Measurements from ENCODE around the gene PPP1R14B. TPM values are rescaled to one million over a fixed set of nuclear protein-coding genes. Genes with fewer than 3 reads are reported as not detected.

PPP1R14B gene
- polyA plus RNA-seq, 1 donor: 62.6 TPM

DNA sequence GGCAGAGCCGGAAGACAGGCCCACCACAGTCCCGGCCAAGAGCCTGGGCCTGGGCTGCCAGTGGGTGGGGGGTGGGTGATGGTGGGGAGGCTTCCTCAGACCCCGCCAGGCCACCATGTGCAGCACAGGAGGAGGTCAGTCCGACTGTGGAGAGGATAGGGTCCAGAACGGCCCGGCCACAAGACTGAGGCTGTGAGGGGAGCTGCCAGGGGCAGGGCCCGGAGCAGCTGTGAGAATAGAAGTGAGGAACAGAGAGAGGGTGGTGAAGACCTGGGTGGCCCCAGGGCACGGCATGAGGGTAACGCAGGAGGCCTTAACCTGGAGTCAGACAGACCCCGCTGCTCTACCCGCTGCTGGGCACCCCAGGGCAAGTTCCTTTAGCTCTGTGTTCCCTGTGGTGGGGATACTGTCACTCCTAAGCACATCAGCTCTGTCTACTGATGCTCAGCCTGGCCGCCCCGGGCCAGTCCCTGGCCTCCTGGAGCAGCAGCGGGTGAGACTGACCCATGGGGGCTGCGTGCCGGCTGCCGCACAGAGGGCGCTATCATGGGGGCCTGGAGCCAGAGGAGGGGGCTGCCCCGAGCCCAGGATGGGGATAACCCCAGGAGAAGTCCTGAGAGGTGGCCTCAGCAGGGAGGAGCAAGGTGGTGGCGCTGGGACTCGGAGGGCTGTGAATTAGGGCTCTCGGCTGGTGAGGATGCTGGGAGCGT is 38.5 kb downstream of the PPP1R14B start:
- no peaks in the 10 kb centered on the region for H3K9me3 ChIP-seq (ENCODE audit: control insufficient read depth, low read depth, low read length)
- H3K4me1 ChIP-seq (ENCODE audit: control insufficient read depth, insufficient read depth, low read length): peaks cover 25% of the 10 kb centered on the region
- peaks cover 36% of the 10 kb centered on the region for H3K36me3 ChIP-seq (ENCODE audit: control insufficient read depth, insufficient read depth, low read length)
- no peak for DNase-seq
- H3K4me3 ChIP-seq (ENCODE audit: low read length): no peak overlapping the region
- no CpG with 5 or more reads among the region's 23 CpGs for WGBS (ENCODE audit: insufficient coverage, low lambda C conversion rate)
- H3K27me3 ChIP-seq (ENCODE audit: control insufficient read depth, insufficient read depth, low read length): no peaks in the 10 kb centered on the region
- H3K27ac ChIP-seq (ENCODE audit: low read length): peak overlapping the region; percentile 15

DNA sequence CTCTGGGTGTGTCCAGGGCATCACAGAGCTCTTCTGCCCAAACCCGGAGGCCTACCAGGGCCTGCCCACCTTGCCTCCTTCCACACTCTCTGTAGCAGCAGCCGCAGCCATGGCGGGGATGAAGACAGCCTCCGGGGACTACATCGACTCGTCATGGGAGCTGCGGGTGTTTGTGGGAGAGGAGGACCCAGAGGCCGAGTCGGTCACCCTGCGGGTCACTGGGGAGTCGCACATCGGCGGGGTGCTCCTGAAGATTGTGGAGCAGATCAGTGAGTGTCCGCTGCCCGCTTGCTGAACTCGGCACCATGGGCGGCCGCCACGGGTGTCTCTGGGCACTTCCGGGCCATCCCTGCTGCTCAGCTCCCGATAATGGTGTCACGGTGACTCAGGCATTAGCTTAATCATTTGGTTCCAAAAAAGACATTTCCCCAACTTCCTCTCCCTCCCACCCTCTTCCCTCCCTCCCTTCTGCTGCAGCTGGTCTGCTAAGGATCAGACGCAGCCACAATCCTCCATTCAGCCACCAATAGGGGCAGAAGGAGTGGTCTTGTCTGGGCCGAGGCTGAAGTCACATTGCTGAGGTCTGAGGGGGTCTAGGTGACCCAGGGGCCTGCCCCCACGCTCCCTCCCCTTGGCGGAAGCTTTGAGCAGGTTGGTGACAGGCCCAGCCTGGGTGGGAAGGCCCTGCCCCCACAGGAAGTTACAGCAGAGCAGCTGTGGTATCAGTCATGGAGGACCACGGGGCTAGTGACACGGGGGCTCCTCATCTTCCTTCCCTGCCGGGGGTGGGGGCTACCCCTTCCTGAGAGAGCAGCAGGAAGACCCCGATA is 39.3 kb downstream of the PPP1R14B start:
- Histone ChIP-seq H3K27me3 (ENCODE audit: control insufficient read depth, insufficient read depth, low read length) (no peaks in the 10 kb centered on the region), H3K27ac (ENCODE audit: low read length) (peak overlapping the region; percentile 87), H3K4me1 (ENCODE audit: control insufficient read depth, insufficient read depth, low read length) (peaks cover 25% of the 10 kb centered on the region), H3K4me3 (ENCODE audit: low read length) (peak overlapping the region; percentile 43), H3K36me3 (ENCODE audit: control insufficient read depth, insufficient read depth, low read length) (peaks cover 44% of the 10 kb centered on the region), H3K9me3 (ENCODE audit: control insufficient read depth, low read depth, low read length) (no peaks in the 10 kb centered on the region)
- no CpG with 5 or more reads among the region's 30 CpGs for WGBS (ENCODE audit: insufficient coverage, low lambda C conversion rate)
- DNase-seq: peak; percentile 48 to 62

GRCh38 chr11:64206457-64207255 is 40.1 kb downstream of the PPP1R14B start, which contains the start of gene FERMT3:
TSS of gene FERMT3 (plus strand) at chr11:64206721. CDS start at chr11:64207365, 644 bp downstream.
- peak; percentile 86 to 95 for DNase-seq
- no CpG with 5 or more reads among the region's 27 CpGs for WGBS (ENCODE audit: insufficient coverage, low lambda C conversion rate)
- H3K4me1 ChIP-seq (ENCODE audit: control insufficient read depth, insufficient read depth, low read length): peaks cover 25% of the 10 kb centered on the region

GRCh38 chr11:64204464-64204989 is 42.2 kb downstream of the PPP1R14B start:
- Histone ChIP-seq H3K9me3 (ENCODE audit: control insufficient read depth, low read depth, low read length) (no peaks in the 10 kb centered on the region), H3K36me3 (ENCODE audit: control insufficient read depth, insufficient read depth, low read length) (peaks cover 56% of the 10 kb centered on the region), H3K4me1 (ENCODE audit: control insufficient read depth, insufficient read depth, low read length) (peaks cover 25% of the 10 kb centered on the region), H3K4me3 (ENCODE audit: low read length) (no peak overlapping the region), H3K27ac (ENCODE audit: low read length) (no peak overlapping the region), H3K27me3 (ENCODE audit: control insufficient read depth, insufficient read depth, low read length) (no peaks in the 10 kb centered on the region)
- WGBS (ENCODE audit: insufficient coverage, low lambda C conversion rate): no CpG with 5 or more reads among the region's 7 CpGs
- DNase-seq: peak; percentile 81 to 85

More at GRCh38 chr11:64206457-64207255, 40.1 kb downstream of the PPP1R14B start, which contains the start of gene FERMT3:
- Histone ChIP-seq H3K27ac (ENCODE audit: low read length) (peak within 1 kb of the TSS; percentile 87), H3K27me3 (ENCODE audit: control insufficient read depth, insufficient read depth, low read length) (no peaks in the 10 kb centered on the region), H3K9me3 (ENCODE audit: control insufficient read depth, low read depth, low read length) (no peaks in the 10 kb centered on the region), H3K4me3 (ENCODE audit: low read length) (peak within 1 kb of the TSS; percentile 43), H3K36me3 (ENCODE audit: control insufficient read depth, insufficient read depth, low read length) (peaks cover 42% of the 10 kb centered on the region)

- peaks cover 25% of the 10 kb centered on the region for H3K4me1 ChIP-seq (ENCODE audit: control insufficient read depth, insufficient read depth, low read length)
- H3K4me3 ChIP-seq (ENCODE audit: low read length): no peak overlapping the region
- no peaks in the 10 kb centered on the region for H3K9me3 ChIP-seq (ENCODE audit: control insufficient read depth, low read depth, low read length)
- H3K27me3 ChIP-seq (ENCODE audit: control insufficient read depth, insufficient read depth, low read length): no peaks in the 10 kb centered on the region
- DNase-seq: no peak
- no CpG with 5 or more reads among the region's 16 CpGs for WGBS (ENCODE audit: insufficient coverage, low lambda C conversion rate)
- no peak overlapping the region for H3K27ac ChIP-seq (ENCODE audit: low read length)
- H3K36me3 ChIP-seq (ENCODE audit: control insufficient read depth, insufficient read depth, low read length): peaks cover 56% of the 10 kb centered on the region
Observed at GRCh38 chr11:64204080-64204440, 42.7 kb downstream of the PPP1R14B start.

- H3K27ac ChIP-seq (ENCODE audit: low read length): no peak overlapping the region
- DNase-seq: no peak
- peaks cover 60% of the 10 kb centered on the region for H3K36me3 ChIP-seq (ENCODE audit: control insufficient read depth, insufficient read depth, low read length)
- no CpG with 5 or more reads among the region's 27 CpGs for WGBS (ENCODE audit: insufficient coverage, low lambda C conversion rate)
- peaks cover 25% of the 10 kb centered on the region for H3K4me1 ChIP-seq (ENCODE audit: control insufficient read depth, insufficient read depth, low read length)
- no peak overlapping the region for H3K4me3 ChIP-seq (ENCODE audit: low read length)
- H3K27me3 ChIP-seq (ENCODE audit: control insufficient read depth, insufficient read depth, low read length): no peaks in the 10 kb centered on the region
- H3K9me3 ChIP-seq (ENCODE audit: control insufficient read depth, low read depth, low read length): no peaks in the 10 kb centered on the region
Observed at GRCh38 chr11:64203421-64204079, 43.2 kb downstream of the PPP1R14B start.

DNA sequence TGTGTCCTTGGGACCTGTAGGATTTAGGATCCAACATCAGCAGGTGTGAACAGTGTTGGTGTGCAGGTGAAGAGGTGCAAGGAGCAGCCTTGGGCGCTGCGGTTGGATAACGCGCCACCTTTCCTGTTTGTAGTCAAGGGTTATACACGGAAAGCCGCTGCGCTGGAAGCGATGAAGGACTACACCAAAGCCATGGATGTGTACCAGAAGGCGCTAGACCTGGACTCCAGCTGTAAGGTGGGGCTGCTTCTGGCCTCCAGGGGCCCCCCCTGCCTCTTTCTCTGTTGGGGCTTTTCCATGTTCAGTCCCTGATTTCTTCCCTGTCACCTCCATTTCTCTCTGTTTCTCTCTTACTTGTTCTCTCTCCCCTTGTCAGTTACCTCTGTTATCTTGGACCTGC is 43.8 kb downstream of the PPP1R14B start:
- Histone ChIP-seq H3K4me1 (ENCODE audit: control insufficient read depth, insufficient read depth, low read length) (peaks cover 25% of the 10 kb centered on the region), H3K27ac (ENCODE audit: low read length) (no peak overlapping the region), H3K9me3 (ENCODE audit: control insufficient read depth, low read depth, low read length) (no peaks in the 10 kb centered on the region), H3K27me3 (ENCODE audit: control insufficient read depth, insufficient read depth, low read length) (no peaks in the 10 kb centered on the region), H3K4me3 (ENCODE audit: low read length) (no peak overlapping the region), H3K36me3 (ENCODE audit: control insufficient read depth, insufficient read depth, low read length) (peaks cover 66% of the 10 kb centered on the region)
- WGBS (ENCODE audit: insufficient coverage, low lambda C conversion rate): no CpG with 5 or more reads among the region's 9 CpGs
- DNase-seq: no peak

DNA sequence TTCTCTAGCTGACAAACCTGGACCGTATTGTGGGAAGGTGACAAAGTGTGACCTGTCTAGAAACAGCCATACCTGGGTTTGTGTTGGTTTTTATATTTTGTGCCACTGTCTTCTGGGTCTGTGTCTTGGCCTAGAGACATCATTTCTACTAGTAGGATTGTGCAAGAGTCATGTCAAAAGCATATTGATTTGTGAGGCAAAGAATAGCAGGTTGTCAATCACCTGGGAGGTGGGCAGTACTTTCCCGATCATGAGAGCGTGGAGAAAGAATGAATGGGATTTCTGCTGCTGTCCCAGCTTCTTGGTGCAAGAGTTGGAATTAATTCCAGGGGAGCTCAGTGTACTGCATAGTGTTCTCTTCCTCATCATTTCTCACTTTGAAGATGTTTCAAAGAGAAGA is 45.2 kb downstream of the PPP1R14B start:
- WGBS (ENCODE audit: insufficient coverage, low lambda C conversion rate): no CpG with 5 or more reads among the region's 3 CpGs
- no peak overlapping the region for H3K4me3 ChIP-seq (ENCODE audit: low read length)
- H3K4me1 ChIP-seq (ENCODE audit: control insufficient read depth, insufficient read depth, low read length): peaks cover 11% of the 10 kb centered on the region
- H3K27me3 ChIP-seq (ENCODE audit: control insufficient read depth, insufficient read depth, low read length): no peaks in the 10 kb centered on the region
- DNase-seq: no peak
- no peak overlapping the region for H3K27ac ChIP-seq (ENCODE audit: low read length)
- H3K9me3 ChIP-seq (ENCODE audit: control insufficient read depth, low read depth, low read length): no peaks in the 10 kb centered on the region
- H3K36me3 ChIP-seq (ENCODE audit: control insufficient read depth, insufficient read depth, low read length): peaks cover 80% of the 10 kb centered on the region

- no CpG with 5 or more reads among the region's 2 CpGs for WGBS (ENCODE audit: insufficient coverage, low lambda C conversion rate)
- no peaks in the 10 kb centered on the region for H3K27me3 ChIP-seq (ENCODE audit: control insufficient read depth, insufficient read depth, low read length)
Observed at GRCh38 chr11:64198511-64198910, 48.2 kb downstream of the PPP1R14B start.

More at GRCh38 chr11:64198511-64198910, 48.2 kb downstream of the PPP1R14B start:
- Histone ChIP-seq H3K4me1 (ENCODE audit: control insufficient read depth, insufficient read depth, low read length) (no peaks in the 10 kb centered on the region), H3K4me3 (ENCODE audit: low read length) (no peak overlapping the region), H3K27ac (ENCODE audit: low read length) (no peak overlapping the region), H3K9me3 (ENCODE audit: control insufficient read depth, low read depth, low read length) (no peaks in the 10 kb centered on the region), H3K36me3 (ENCODE audit: control insufficient read depth, insufficient read depth, low read length) (peaks cover 91% of the 10 kb centered on the region)
- DNase-seq: no peak

Data from large intestine (tissue), 3 donors.